Lung (tissue), 12 donors: ENCODE results near the gene SLC15A3. TPM values are rescaled to one million over a fixed set of nuclear protein-coding genes. Genes with fewer than 3 reads are reported as not detected.

Source experiments
- ATAC-seq: fragments of 200-7000 bp; cut with Tn5 transposase; one replicate; pipeline ENCODE4 v1.9.1; 2020; ENCODE audit warnings: moderate number of reproducible peaks; ENCODE audit not compliant: insufficient read depth, low FRiP score
- DNase-seq, 3 donors: peaks; one replicate each; pipeline ENCODE4 v3.0.0-alpha.2; 2013 to 2017
- H3K27ac ChIP-seq, 2 donors: one replicate each; pipeline ENCODE4 v1.5.1; 2013; ENCODE audit warnings: mild to moderate bottlenecking in 2 of 2, moderate library complexity in 2 of 2, control low read depth in 1 of 2, inconsistent platforms in 1 of 2, low read depth in 1 of 2, low read length in 1 of 2
- H3K27me3 ChIP-seq, 3 donors: one replicate each; pipeline ENCODE4 v1.5.1; 2013; ENCODE audit warnings: low read length in 2 of 3; ENCODE audit not compliant: control insufficient read depth in 3 of 3, insufficient read depth in 3 of 3
- H3K36me3 ChIP-seq, 4 donors: one replicate each; pipeline ENCODE4 v1.5.1; 2013; ENCODE audit warnings: low read length in 4 of 4, mild to moderate bottlenecking in 1 of 4, moderate library complexity in 1 of 4; ENCODE audit not compliant: control insufficient read depth in 4 of 4, insufficient read depth in 4 of 4
- H3K4me1 ChIP-seq, 5 donors: one replicate each; pipeline ENCODE4 v1.5.1; 2013; ENCODE audit warnings: low read length in 5 of 5, mild to moderate bottlenecking in 2 of 5, moderate library complexity in 1 of 5; ENCODE audit not compliant: control insufficient read depth in 5 of 5, insufficient read depth in 5 of 5
- H3K4me3 ChIP-seq: one replicate; pipeline ENCODE4 v1.5.1; 2013; ENCODE audit warnings: mild to moderate bottlenecking, control low read depth, moderate library complexity
- H3K9ac ChIP-seq, 2 donors: one replicate each; pipeline ENCODE4 v1.5.1; 2013; ENCODE audit warnings: low read length in 2 of 2, control low read depth in 1 of 2; ENCODE audit not compliant: insufficient read depth in 1 of 2
- H3K9me3 ChIP-seq, 4 donors: one replicate each; pipeline ENCODE4 v1.5.1; 2013; ENCODE audit warnings: low read length in 3 of 4, mild to moderate bottlenecking in 1 of 4, moderate library complexity in 1 of 4; ENCODE audit not compliant: control insufficient read depth in 4 of 4, insufficient read depth in 3 of 4
- CTCF ChIP-seq: IDR thresholded peaks from 2 replicates; pipeline ENCODE4 v1.5.1; 2012; ENCODE audit warnings: mild to moderate bottlenecking; ENCODE audit errors: control extremely low read depth, extremely low read depth
- WGBS, 2 donors: extraction: QIAGEN DNeasy Blood & Tissue Kit; methylation state at CpG; one replicate each; pipeline ENCODE4 v1.1.7; 2013; 5-methylcytosine and 5-hydroxymethylcytosine counted together
- polyA plus RNA-seq, 2 donors: library from polyadenylated mRNA; stranded (reverse); fragments of 200-250 nt; gene quantifications; one replicate each; pipeline ENCODE4 v1.2.1, GENCODE V29; 2013
- total RNA-seq, 2 donors: library from RNA; depleted of rRNA in 1 of 2; stranded (reverse); fragments of >200 nt in 1 of 2; gene quantifications; one replicate each; pipeline ENCODE4 v1.2.1, GENCODE V29; 2014 to 2021
- donor health status: control.
- donor health status: control.
- donor health status: Bipolar disorder and iron deficiency.
- donor health status: healthy.
- donor health status: DM: yes; HTN: yes; CAD: no.

The SLC15A3 gene
- total and polyA plus RNA-seq, 4 donors, result 29.9 to 166 (median 98.6) TPM

GRCh38 chr11:60992842-60993409 is 41.0 kb upstream of the SLC15A3 start:
- Histone ChIP-seq H3K4me1 (peaks cover 0 to 17% (median 9%) of the 10 kb centered on the region in 5 donors), H3K9me3 (no peaks in the 10 kb centered on the region), H3K27me3 (no peaks in the 10 kb centered on the region), H3K27ac (no peak overlapping the region), H3K36me3 (no peaks in the 10 kb centered on the region), H3K4me3 (no peak overlapping the region), H3K9ac (no peak overlapping the region)
- peak; percentile 68 to 74 (median 69) for DNase-seq
- TF ChIP-seq CTCF, result no peak
- 48 to 54% methylated on average over 5 of the region's 5 CpGs for WGBS, 2 donors
- no peak for ATAC-seq

GRCh38 chr11:60991457-60991856 is 39.5 kb upstream of the SLC15A3 start:
- H3K27ac ChIP-seq, result no peak overlapping the region
- peaks cover 0 to 14% (median 8%) of the 10 kb centered on the region in 5 donors for H3K4me1 ChIP-seq
- H3K36me3 ChIP-seq, result no peaks in the 10 kb centered on the region
- no peak overlapping the region for H3K9ac ChIP-seq
- no peaks in the 10 kb centered on the region for H3K27me3 ChIP-seq
- DNase-seq (no peak), ATAC-seq (no peak)
- 88 to 92% methylated on average over 4 of the region's 4 CpGs for WGBS, 2 donors
- H3K9me3 ChIP-seq, result peaks cover 0 to 1% (median 0%) of the 10 kb centered on the region in 4 donors
- TF ChIP-seq CTCF, result no peak
- H3K4me3 ChIP-seq, result no peak overlapping the region

- H3K4me3 ChIP-seq, result no peak overlapping the region
- 51% methylated on average over 12 of the region's 12 CpGs for WGBS, 2 donors
- ATAC-seq (no peak), DNase-seq (no peak)
- H3K27ac ChIP-seq, result no peak overlapping the region
- H3K9ac ChIP-seq, result no peak overlapping the region
- peaks cover 0 to 1% (median 0%) of the 10 kb centered on the region in 4 donors for H3K9me3 ChIP-seq
- H3K27me3 ChIP-seq, result no peaks in the 10 kb centered on the region
- H3K36me3 ChIP-seq, result no peaks in the 10 kb centered on the region
- TF ChIP-seq CTCF, result no peak
- no peaks in the 10 kb centered on the region for H3K4me1 ChIP-seq
Measured at GRCh38 chr11:60989093-60989650, 37.2 kb upstream of the SLC15A3 start.

- Histone ChIP-seq H3K4me3 (no peak overlapping the region), H3K4me1 (no peaks in the 10 kb centered on the region), H3K9me3 (peaks cover 0 to 1% (median 0%) of the 10 kb centered on the region in 4 donors), H3K9ac (no peak overlapping the region), H3K27ac (no peak overlapping the region), H3K27me3 (no peaks in the 10 kb centered on the region), H3K36me3 (no peaks in the 10 kb centered on the region)
- no peak for TF ChIP-seq CTCF
- DNase-seq (no peak), ATAC-seq (no peak)
- 75 to 79% methylated on average over 2 of the region's 2 CpGs for WGBS, 2 donors
Measured at GRCh38 chr11:60988658-60989057, 36.7 kb upstream of the SLC15A3 start.
